GM12878 (cell line): Measurements from ENCODE around the gene HECTD3. TPM values are rescaled to one million over a fixed set of nuclear protein-coding genes. Genes with fewer than 3 reads are reported as not detected.

ENCODE experiments used
- ATAC-seq: fragments of 200-7000 bp; cut with Tn5 transposase; 3 replicates; pipeline ENCODE4 v1.9.1; 2020; ENCODE audit warnings: mild to moderate bottlenecking, moderate library complexity
- BruUV-seq: library from RNA; stranded (reverse); fragments of 400-500 nt; replicated peaks from 2 replicates; lab custom pipeline; 2021; lab: Mats Ljungman, UMichigan
- CTCF ChIA-PET: fragments of 300-600 bp; sonication (Branson Sonifier 250); formaldehyde crosslinking; extraction: SDS; loops from one replicate; lab custom pipeline; 2021; ENCODE audit warnings: inconsistent platforms; lab: Yijun Ruan, JAX
- POLR2A ChIA-PET: fragments of 350-600 bp; formaldehyde crosslinking; extraction: SDS; loops from one replicate; lab custom pipeline; 2021; ENCODE audit warnings: inconsistent platforms; lab: Charles Lee
- RAD21 ChIA-PET: fragments of 300-600 bp; sonication (Branson Sonifier 250); formaldehyde crosslinking; loops from one replicate; lab custom pipeline; 2023; ENCODE audit warnings: antibody characterized with exemption; ENCODE audit not compliant: unreplicated experiment; lab: Charles Lee
- SMC1A ChIA-PET: fragments of 300-600 bp; sonication (Branson Sonifier 250); formaldehyde crosslinking; loops from one replicate; lab custom pipeline; 2023; ENCODE audit not compliant: unreplicated experiment, uncharacterized antibody; lab: Charles Lee
- DNase-seq: peaks from one replicate; pipeline ENCODE4 v3.0.0-alpha.2; 2011; ENCODE audit warnings: low read depth, low spot score
- FAIRE-seq: peaks from 3 replicates; lab custom pipeline; 2011; peaks lifted over from hg19 to GRCh38; lab: Jason Lieb, UNC
- H2AFZ ChIP-seq: 2 replicates; pipeline ENCODE4 v1.6.0; 2011; ENCODE audit warnings: low read depth, low read length, control low read depth; ENCODE audit not compliant: control insufficient read depth
- H3K27ac ChIP-seq: 2 replicates; pipeline ENCODE4 v1.5.1; 2011; ENCODE audit warnings: control low read depth; ENCODE audit not compliant: control insufficient read depth, insufficient read depth
- H3K27me3 ChIP-seq, 2 experiments: replicated peaks in 1 of 2; 2 replicates each; pipeline versions ENCODE4 v1.6.0 to v1.6.1; 2011; ENCODE audit warnings: low read length in 1 of 2; ENCODE audit not compliant: control insufficient read depth in 2 of 2, insufficient read depth in 2 of 2
- H3K36me3 ChIP-seq, 2 experiments: 2 replicates each; pipeline ENCODE4 v1.5.1; 2011; ENCODE audit warnings: low read length in 1 of 2; ENCODE audit not compliant: control insufficient read depth in 2 of 2, insufficient read depth in 2 of 2
- H3K4me1 ChIP-seq: 2 replicates; pipeline ENCODE4 v1.6.1; 2011; ENCODE audit warnings: mild to moderate bottlenecking, low read length, moderate library complexity, mixed read lengths; ENCODE audit not compliant: control insufficient read depth, insufficient read depth
- H3K4me2 ChIP-seq: 2 replicates; pipeline ENCODE4 v1.6.0; 2011; ENCODE audit warnings: control low read depth; ENCODE audit not compliant: control insufficient read depth, insufficient read depth
- H3K4me3 ChIP-seq: fragments of 200-600 bp; sonication (generic); 2 replicates; pipeline ENCODE4 v1.5.1; 2016
- H3K79me2 ChIP-seq: 2 replicates; pipeline ENCODE4 v1.6.0; 2011; ENCODE audit warnings: low read length; ENCODE audit not compliant: control insufficient read depth, insufficient read depth
- H3K9ac ChIP-seq: 2 replicates; pipeline ENCODE4 v1.8.0; 2011; ENCODE audit warnings: low read length, control low read depth, mixed read lengths; ENCODE audit not compliant: control insufficient read depth, insufficient read depth
- H3K9me3 ChIP-seq: replicated peaks from 3 replicates; pipeline ENCODE4 v1.5.1; 2011; ENCODE audit warnings: mild to moderate bottlenecking, low read length; ENCODE audit not compliant: control insufficient read depth, insufficient read depth
- H4K20me1 ChIP-seq: 2 replicates; pipeline ENCODE4 v1.6.0; 2011; ENCODE audit not compliant: control insufficient read depth, insufficient read depth
- ATF2 ChIP-seq: IDR thresholded peaks from 2 replicates; pipeline ENCODE4 v1.6.1; 2012; ENCODE audit warnings: low read length, inconsistent platforms
- CEBPB ChIP-seq, 2 experiments: fragments of 150-350 bp in 1 of 2; IDR thresholded peaks; 2 replicates each; pipeline ENCODE4 v1.6.1; 2012 to 2014; ENCODE audit warnings: low read depth in 2 of 2, low read length in 2 of 2, borderline replicate concordance in 1 of 2, inconsistent platforms in 1 of 2
- CREM ChIP-seq: IDR thresholded peaks from 2 replicates; pipeline ENCODE4 v1.6.1; 2014; ENCODE audit warnings: antibody characterized with exemption, low read depth
- EZH2 ChIP-seq: IDR thresholded peaks from 2 replicates; pipeline ENCODE4 v1.6.1; 2012; ENCODE audit warnings: low read depth, mild to moderate bottlenecking, control low read depth, inconsistent platforms, low read length, borderline replicate concordance; ENCODE audit not compliant: control insufficient read depth
- KAT2A ChIP-seq: conservative IDR thresholded peaks from 2 replicates; pipeline ENCODE4 v1.6.1; 2011; ENCODE audit warnings: low read depth, low read length; ENCODE audit not compliant: control insufficient read depth
- MYC ChIP-seq: IDR thresholded peaks from 2 replicates; pipeline ENCODE4 v1.6.1; 2011; ENCODE audit warnings: mild to moderate bottlenecking, low read length, moderate library complexity, inconsistent platforms; ENCODE audit not compliant: insufficient read depth, insufficient replicate concordance, insufficient read length, severe bottlenecking
- NKRF ChIP-seq: fragments of 450-650 bp; conservative IDR thresholded peaks from 2 replicates; pipeline ENCODE4 v1.6.1; 2017; ENCODE audit warnings: mild to moderate bottlenecking, moderate library complexity
- NR2C2 ChIP-seq: IDR thresholded peaks from 2 replicates; pipeline ENCODE4 v1.6.1; 2011; ENCODE audit warnings: borderline replicate concordance, low read depth; ENCODE audit not compliant: control insufficient read depth, insufficient read length
- PAX5 ChIP-seq: IDR thresholded peaks from 2 replicates; pipeline ENCODE4 v1.6.1; 2011; ENCODE audit warnings: low read depth, low read length, borderline replicate concordance
- RUNX3 ChIP-seq: IDR thresholded peaks from 2 replicates; pipeline ENCODE4 v1.6.1; 2012; ENCODE audit warnings: low read length, inconsistent platforms
- SREBF2 ChIP-seq: IDR thresholded peaks from 2 replicates; pipeline ENCODE4 v1.6.1; 2012; ENCODE audit warnings: mild to moderate bottlenecking, low read length
- TBL1XR1 ChIP-seq: IDR thresholded peaks from 2 replicates; pipeline ENCODE4 v1.6.1; 2012; ENCODE audit warnings: low read depth, low read length, improper control_type of control experiment
- YBX1 ChIP-seq: fragments of 450-650 bp; IDR thresholded peaks from 2 replicates; pipeline ENCODE4 v1.6.1; 2016; ENCODE audit warnings: antibody characterized with exemption
- WGBS: methylation state at CpG from one replicate; pipeline ENCODE4 v1.1.6; 2016; ENCODE audit warnings: low lambda C conversion rate; ENCODE audit not compliant: insufficient replicate concordance, insufficient coverage; ENCODE audit errors: missing lambda C conversion rate; 5-methylcytosine and 5-hydroxymethylcytosine counted together
- in situ Hi-C: fragments of 300-500 bp; cut with MboI; formaldehyde crosslinking; loops from 9 replicates; pipeline ENCODE4 v1.14.3; 2018; ENCODE audit warnings: mixed read lengths
- intact Hi-C: fragments of 100-400 bp; cut with micrococcal nuclease; formaldehyde crosslinking; loops from one replicate; pipeline ENCODE4 v1.14.2; 2022; ENCODE audit not compliant: unreplicated experiment
- polyA plus RNA-seq, 11 experiments: library from polyadenylated mRNA; depleted of rRNA in 4 of 11; unstranded in 6 of 11; stranded (reverse) in 5 of 11; fragments of >200 nt; fragmentation: Nextera tagmentation in 4 of 11; fragmentation: Illumina TruSeq in 1 of 11; extraction: Ambion mirVana in 4 of 11; extraction: Trizol in 1 of 11; gene quantifications; 1 replicate in 1 of 11; 2 replicates in 10 of 11; pipeline versions ENCODE4 v1.2.1 to v1.2.3, GENCODE V29; 2011 to 2016; ENCODE audit warnings: inconsistent platforms in 2 of 11, missing spikeins in 2 of 11, low read depth in 1 of 11
- total RNA-seq, 4 experiments: library from RNA; depleted of rRNA in 3 of 4; stranded (reverse); fragments of >200 nt in 3 of 4; fragmentation: Illumina TruSeq in 1 of 4; extraction: Trizol in 1 of 4; gene quantifications; 2 replicates each; pipeline versions ENCODE4 v1.2.1 to v1.2.3, GENCODE V29; 2013 to 2021

Gene HECTD3
- total and polyA plus RNA-seq, 10 of the 15 experiments (the other 5 are each of a cell fraction or from before 2014, with no cell fraction given) = 3.4 to 30.4 (median 22.6) TPM

GRCh38 chr1:44976252-44976651 is 34.9 kb downstream of the HECTD3 start:
- Histone ChIP-seq H3K9me3 (peaks cover 1% of the 10 kb centered on the region; the same call in 2 of the 3 replicates), H3K4me2 (no peak overlapping the region), H3K27me3 (no peaks in the 10 kb centered on the region), H3K4me1 (peaks cover 5% of the 10 kb centered on the region; the same call in 1 of the 2 replicates), H3K36me3 (peaks cover 0 to 4% of the 10 kb centered on the region in 2 experiments; a peak in 2 of 4 replicates), H2AFZ (no peak overlapping the region), H4K20me1 (no peaks in the 10 kb centered on the region), H3K27ac (no peak overlapping the region), H3K79me2 (no peaks in the 10 kb centered on the region), H3K4me3 (no peak overlapping the region), H3K9ac (no peak overlapping the region)
- no peak for FAIRE-seq
- 93% methylated on average over 2 of the region's 2 CpGs for WGBS
- intact Hi-C loops = no loop called here
- in situ Hi-C loops = no loop called here
- no TSS peak for BruUV-seq
- no peak for ATAC-seq
- RAD21 ChIA-PET = no interaction called here
- no peak for DNase-seq
- POLR2A ChIA-PET = no interaction called here
- CTCF ChIA-PET = no interaction called here
- TF ChIP-seq NR2C2 = no peak
- no peak for TF ChIP-seq CEBPB (IDR thresholded peaks at IDR 0.05; ENCODE audit: borderline replicate concordance in 1 of 2, low read depth in 2 of 2, low read length in 2 of 2)
- TF ChIP-seq CREM = no peak
- no peak for TF ChIP-seq EZH2
- no peak for TF ChIP-seq PAX5
- SMC1A ChIA-PET = interaction anchor here (0.6 kb wide), 1 partner anchor 231 kb away, joined by 3 read pairs; no protein-coding TSS in a partner anchor

DNA sequence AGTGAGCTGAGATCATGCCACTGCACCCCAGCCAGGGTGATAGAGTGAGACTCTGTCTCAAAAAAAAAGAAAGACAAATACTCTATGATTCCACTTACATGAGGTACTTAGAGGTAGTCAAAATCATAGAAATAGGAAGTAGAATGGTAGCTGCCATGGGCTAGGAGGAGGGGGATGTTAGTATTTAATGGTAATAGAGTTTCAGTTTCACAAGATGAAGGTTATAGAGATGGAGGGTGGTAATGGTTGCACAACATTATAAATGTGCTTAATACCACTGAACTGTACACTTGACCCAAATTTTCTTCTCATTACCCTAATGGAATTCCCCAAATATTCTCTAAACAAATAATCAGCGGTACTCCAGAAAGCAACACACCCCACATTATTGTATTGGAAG is 37.5 kb downstream of the HECTD3 start:
- in situ Hi-C loops (no loop called here), intact Hi-C loops (no loop called here)
- CTCF ChIA-PET = no interaction called here
- no peak overlapping the region for H3K4me3 ChIP-seq
- H3K4me2 ChIP-seq = no peak overlapping the region
- H3K9ac ChIP-seq = no peak overlapping the region
- ATAC-seq (peak; percentile 79), DNase-seq (peak; percentile 5), FAIRE-seq (no peak)
- RAD21 ChIA-PET = no interaction called here
- no peaks in the 10 kb centered on the region for H3K79me2 ChIP-seq
- peaks cover 5% of the 10 kb centered on the region; the same call in 1 of the 2 replicates for H3K4me1 ChIP-seq
- 0% methylated on average over 1 of the region's 1 CpG for WGBS
- H4K20me1 ChIP-seq = no peaks in the 10 kb centered on the region
- SMC1A ChIA-PET = no interaction called here
- peaks cover 0 to 2% of the 10 kb centered on the region in 2 experiments; a peak in 2 of 4 replicates for H3K36me3 ChIP-seq
- no peak overlapping the region for H2AFZ ChIP-seq
- peaks cover 1% of the 10 kb centered on the region; the same call in 2 of the 3 replicates for H3K9me3 ChIP-seq
- BruUV-seq = no TSS peak
- H3K27me3 ChIP-seq = no peaks in the 10 kb centered on the region
- no peak overlapping the region for H3K27ac ChIP-seq
- POLR2A ChIA-PET = interaction anchor here (0.6 kb wide), 1 partner anchor 12 kb away, joined by 3 read pairs; no protein-coding TSS in a partner anchor
- no peak for TF ChIP-seq SREBF2
- TF ChIP-seq KAT2A = no peak
- TF ChIP-seq RUNX3 = no peak
- TF ChIP-seq NKRF = no peak
- TF ChIP-seq MYC = no peak
- no peak for TF ChIP-seq TBL1XR1
- TF ChIP-seq YBX1 = no peak
- TF ChIP-seq ATF2 = no peak
